Measurements from ENCODE around the gene REPIN1. TPM values are rescaled to one million over a fixed set of nuclear protein-coding genes. Genes with fewer than 3 reads are reported as not detected.
A peak's percentile ranks its signal among the peaks of the same experiment; 100 is the strongest.

Gene REPIN1
- total RNA-seq, 4 donors from 2014 or later: 182 to 414 (median 247) TPM

DNA sequence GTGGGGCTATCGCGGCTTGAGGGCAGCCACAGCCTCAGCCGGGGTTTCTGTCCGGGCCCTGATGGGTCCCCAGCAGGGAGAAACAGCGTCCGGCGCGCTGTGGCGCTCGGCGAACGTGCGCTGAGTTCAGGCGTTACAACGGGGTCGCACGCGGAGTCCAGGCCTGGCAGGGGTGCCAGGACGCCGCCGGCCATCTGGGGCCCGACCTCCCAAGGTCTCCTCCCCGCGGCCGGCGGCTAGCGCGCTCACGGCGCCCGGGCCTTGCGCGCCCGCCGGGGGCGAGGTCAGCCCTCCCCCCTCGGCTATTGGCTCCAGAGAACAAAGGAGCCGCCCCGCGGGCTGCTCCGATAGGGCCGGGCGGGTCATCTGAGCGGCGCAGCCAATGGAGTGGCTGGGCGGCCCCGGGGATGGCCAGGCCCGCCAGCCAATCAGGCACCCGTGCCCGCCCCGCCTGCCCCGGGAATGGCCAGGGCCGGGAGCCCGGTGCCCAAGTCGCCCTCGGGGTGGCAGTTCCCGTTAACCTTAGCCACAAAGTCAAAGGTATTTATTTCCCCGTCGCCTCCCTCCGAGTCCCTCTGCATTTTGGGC is 10.3 kb downstream of the REPIN1 start, which contains the start of gene ZNF775:
ZNF775 (plus strand) TSS at position 478 of the 588 bp plus-strand sequence. CDS start 9,141 bp downstream, outside the sequence.
- Histone ChIP-seq H3K4me3 (peak within 1 kb of the TSS; percentile 60 to 81 (median 66)), H3K27ac (peak within 1 kb of the TSS; percentile 93 to 99 (median 97)), H3K9me3 (no peaks in the 10 kb centered on the region), H3K36me3 (no peaks in the 10 kb centered on the region), H3K27me3 (no peaks in the 10 kb centered on the region), H3K4me1 (peaks cover 21 to 88% (median 76%) of the 10 kb centered on the region in 4 donors)
- intact Hi-C loops (cut with DNase I; ENCODE audit: low total_unique reads) (no loop called here), in situ Hi-C loops (cut with MboI; ENCODE audit: low pct_ligation_motif_present in 1 of 4, low pct_unique_long_range_greater_than_20kb in 1 of 4, low sequenced_read_pairs in 3 of 4) (no loop called here)
- WGBS, 2 donors (ENCODE audit: low coverage in 1 of 2): 0% methylated on average over 4 to 45 of the region's 60 CpGs
- TF ChIP-seq, protein P1, sequence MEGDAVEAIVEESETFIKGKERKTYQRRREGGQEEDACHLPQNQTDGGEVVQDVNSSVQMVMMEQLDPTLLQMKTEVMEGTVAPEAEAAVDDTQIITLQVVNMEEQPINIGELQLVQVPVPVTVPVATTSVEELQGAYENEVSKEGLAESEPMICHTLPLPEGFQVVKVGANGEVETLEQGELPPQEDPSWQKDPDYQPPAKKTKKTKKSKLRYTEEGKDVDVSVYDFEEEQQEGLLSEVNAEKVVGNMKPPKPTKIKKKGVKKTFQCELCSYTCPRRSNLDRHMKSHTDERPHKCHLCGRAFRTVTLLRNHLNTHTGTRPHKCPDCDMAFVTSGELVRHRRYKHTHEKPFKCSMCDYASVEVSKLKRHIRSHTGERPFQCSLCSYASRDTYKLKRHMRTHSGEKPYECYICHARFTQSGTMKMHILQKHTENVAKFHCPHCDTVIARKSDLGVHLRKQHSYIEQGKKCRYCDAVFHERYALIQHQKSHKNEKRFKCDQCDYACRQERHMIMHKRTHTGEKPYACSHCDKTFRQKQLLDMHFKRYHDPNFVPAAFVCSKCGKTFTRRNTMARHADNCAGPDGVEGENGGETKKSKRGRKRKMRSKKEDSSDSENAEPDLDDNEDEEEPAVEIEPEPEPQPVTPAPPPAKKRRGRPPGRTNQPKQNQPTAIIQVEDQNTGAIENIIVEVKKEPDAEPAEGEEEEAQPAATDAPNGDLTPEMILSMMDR (IDR thresholded peaks at IDR 0.05): no peak
- TF ChIP-seq POLR2A (IDR thresholded peaks at IDR 0.05) (peak; percentile 86), POLR2AphosphoS5 (IDR thresholded peaks at IDR 0.05) (peak; percentile 72 to 89 (median 83)), EP300 (IDR thresholded peaks at IDR 0.05; ENCODE audit: low read depth) (no peak)
- DNase-seq: peak; percentile 97

DNA sequence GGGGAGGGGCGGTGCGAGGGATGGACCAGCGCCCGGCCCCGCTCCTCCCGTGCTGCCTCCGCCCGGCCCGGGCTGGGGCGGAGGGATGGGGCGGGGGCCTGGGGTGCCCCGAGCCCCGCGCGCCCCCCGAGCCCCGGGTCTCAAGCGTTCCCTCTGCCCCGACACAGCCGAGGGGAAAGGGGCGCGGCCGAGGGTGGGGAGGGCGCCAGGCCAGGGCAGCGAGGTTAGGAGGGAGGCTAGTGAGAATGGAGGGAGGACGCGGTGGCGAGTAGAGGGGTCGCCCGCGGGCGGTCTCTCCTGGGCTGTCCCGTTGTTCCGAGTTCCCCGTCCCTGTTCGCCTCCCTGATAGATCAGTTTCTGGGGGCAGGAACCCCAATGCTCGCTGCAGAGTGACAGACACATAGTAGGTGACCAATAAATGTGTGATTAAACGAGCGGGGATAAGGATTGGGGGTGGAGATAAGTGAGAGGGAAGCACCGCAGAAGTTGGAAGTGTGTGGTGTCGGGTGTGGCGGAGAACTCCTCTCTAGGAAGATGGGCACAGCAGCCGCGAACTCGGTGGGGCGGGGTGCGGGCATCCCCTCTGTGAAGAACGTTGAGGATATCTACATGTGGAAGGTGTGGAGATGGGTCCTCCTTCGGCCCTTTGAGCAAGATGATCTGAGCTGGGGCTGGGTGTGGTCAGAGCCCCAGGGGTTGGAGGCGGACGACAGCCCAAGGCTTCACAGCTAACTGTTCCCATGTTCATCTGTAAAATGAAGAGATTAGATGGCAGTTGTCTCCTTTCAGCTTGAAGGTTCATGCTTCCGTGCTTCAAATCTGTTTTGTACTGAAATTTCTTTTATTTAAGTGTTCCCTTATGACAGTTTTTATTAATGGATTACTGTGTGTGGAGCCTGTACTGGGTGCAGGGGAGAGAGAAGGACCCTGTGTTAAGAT is 11.1 kb downstream of the REPIN1 start:
- intact Hi-C loops (cut with DNase I; ENCODE audit: low total_unique reads): no loop called here
- H3K4me1 ChIP-seq: peaks cover 25 to 89% (median 78%) of the 10 kb centered on the region in 4 donors
- DNase-seq: no peak

DNA sequence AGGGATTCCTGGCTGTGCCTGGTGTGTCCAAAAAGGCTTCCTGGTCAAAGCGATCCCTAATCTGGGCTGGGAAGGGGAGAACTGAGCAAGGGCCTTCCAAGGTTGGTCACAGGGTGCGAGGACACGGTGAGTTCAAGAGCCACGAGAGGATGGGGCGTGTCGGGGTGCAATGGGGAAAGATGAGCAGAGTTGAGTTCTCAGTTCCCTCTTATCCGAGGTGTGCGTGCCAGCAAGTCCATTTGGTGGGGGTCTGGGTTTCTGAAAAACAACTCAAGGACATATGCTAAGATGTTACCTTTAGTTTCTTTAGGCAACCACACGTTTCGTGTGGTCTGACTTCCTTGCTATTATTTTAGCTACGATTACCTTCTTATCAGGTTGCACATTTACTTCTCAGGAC is 11.8 kb downstream of the REPIN1 start:
- H3K27ac ChIP-seq: peak overlapping the region; percentile 93 to 99 (median 97)
- H3K4me3 ChIP-seq: peak overlapping the region in 1 of 4 donors; percentile 81
- H3K36me3 ChIP-seq: no peaks in the 10 kb centered on the region
- no peaks in the 10 kb centered on the region for H3K9me3 ChIP-seq
- in situ Hi-C loops (cut with MboI; ENCODE audit: low pct_ligation_motif_present in 1 of 4, low pct_unique_long_range_greater_than_20kb in 1 of 4, low sequenced_read_pairs in 3 of 4): no loop called here
- H3K4me1 ChIP-seq: peaks cover 28 to 91% (median 82%) of the 10 kb centered on the region in 4 donors
- H3K27me3 ChIP-seq: no peaks in the 10 kb centered on the region
- WGBS, 2 donors (ENCODE audit: low coverage in 1 of 2): 51 to 53% methylated on average over 11 of the region's 11 CpGs
- TF ChIP-seq POLR2A (IDR thresholded peaks at IDR 0.05) (no peak), POLR2AphosphoS5 (IDR thresholded peaks at IDR 0.05) (no peak), EP300 (IDR thresholded peaks at IDR 0.05; ENCODE audit: low read depth) (no peak)
- TF ChIP-seq, protein P1 (IDR thresholded peaks at IDR 0.05): no peak
- DNase-seq: no peak
- intact Hi-C loops (cut with DNase I; ENCODE audit: low total_unique reads): no loop called here

More for the DNA sequence above, 11.1 kb downstream of the REPIN1 start:
- TF ChIP-seq POLR2AphosphoS5 (IDR thresholded peaks at IDR 0.05) (no peak), POLR2A (IDR thresholded peaks at IDR 0.05) (no peak), EP300 (IDR thresholded peaks at IDR 0.05; ENCODE audit: low read depth) (no peak)
- TF ChIP-seq, protein P1 (IDR thresholded peaks at IDR 0.05): no peak
- in situ Hi-C loops (cut with MboI; ENCODE audit: low pct_ligation_motif_present in 1 of 4, low pct_unique_long_range_greater_than_20kb in 1 of 4, low sequenced_read_pairs in 3 of 4): no loop called here
- Histone ChIP-seq H3K27ac (peak overlapping the region; percentile 93 to 99 (median 97)), H3K27me3 (no peaks in the 10 kb centered on the region), H3K36me3 (no peaks in the 10 kb centered on the region), H3K9me3 (no peaks in the 10 kb centered on the region), H3K4me3 (peak overlapping the region; percentile 52 to 81 (median 66))
- WGBS, 2 donors (ENCODE audit: low coverage in 1 of 2): 2 to 14% methylated on average over 1 to 34 of the region's 52 CpGs

DNA sequence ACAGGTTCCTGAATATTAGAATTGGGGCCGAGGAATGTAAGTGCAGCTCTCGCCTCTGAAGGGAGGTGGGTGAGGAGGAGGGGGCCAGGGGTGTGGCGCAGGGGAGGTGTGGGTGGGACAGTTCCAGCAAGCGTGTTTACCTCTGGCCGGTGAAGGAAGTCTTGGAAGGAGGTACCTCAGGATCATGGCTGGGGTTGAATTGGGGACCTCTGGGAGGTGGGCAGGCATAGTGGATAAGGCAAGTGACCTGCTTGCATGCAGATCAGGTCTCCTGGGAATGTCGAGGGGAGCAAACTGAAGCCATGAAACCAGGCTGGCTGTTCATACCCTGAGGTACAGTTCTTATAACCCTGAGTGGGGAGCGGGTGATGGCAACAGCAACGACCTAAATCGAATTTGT is 12.5 kb downstream of the REPIN1 start:
- 59 to 82% methylated on average over 3 to 9 of the region's 9 CpGs for WGBS, 2 donors (ENCODE audit: low coverage in 1 of 2)
- no peaks in the 10 kb centered on the region for H3K9me3 ChIP-seq
- no peaks in the 10 kb centered on the region for H3K36me3 ChIP-seq
- in situ Hi-C loops (cut with MboI; ENCODE audit: low pct_ligation_motif_present in 1 of 4, low pct_unique_long_range_greater_than_20kb in 1 of 4, low sequenced_read_pairs in 3 of 4): no loop called here
- no peaks in the 10 kb centered on the region for H3K27me3 ChIP-seq
- H3K4me1 ChIP-seq: peaks cover 34 to 90% (median 81%) of the 10 kb centered on the region in 4 donors
- H3K27ac ChIP-seq: peak overlapping the region; percentile 63 to 99 (median 94)
- TF ChIP-seq, protein P1 (IDR thresholded peaks at IDR 0.05): no peak
- TF ChIP-seq EP300 (IDR thresholded peaks at IDR 0.05; ENCODE audit: low read depth): no peak
- TF ChIP-seq POLR2AphosphoS5 (IDR thresholded peaks at IDR 0.05): no peak
- TF ChIP-seq POLR2A (IDR thresholded peaks at IDR 0.05): no peak
- H3K4me3 ChIP-seq: no peak overlapping the region
- DNase-seq: no peak
- intact Hi-C loops (cut with DNase I; ENCODE audit: low total_unique reads): no loop called here
